HEK293 (cell line): ENCODE measurements around the gene FAM168A.

Source experiments
- CTCF ChIA-PET: fragments of 350-600 bp; formaldehyde crosslinking; extraction: SDS; loops from one replicate; lab custom pipeline; 2021; ENCODE audit warnings: antibody characterized with exemption; lab: Yijun Ruan, JAX
- POLR2A ChIA-PET: fragments of 300-600 bp; formaldehyde crosslinking; extraction: SDS; loops from one replicate; lab custom pipeline; 2020; ENCODE audit warnings: antibody characterized with exemption, inconsistent platforms; lab: Yijun Ruan, JAX
- H3K27ac ChIP-seq: fragments of 200-500 bp; sonication (Bioruptor generic); 2 replicates; pipeline ENCODE4 v1.5.1; 2014; ENCODE audit warnings: low read depth, low read length, control low read depth, inconsistent platforms; ENCODE audit errors: extremely low read depth
- H3K36me3 ChIP-seq, 2 experiments: fragments of 200-500 bp in 1 of 2; sonication (Bioruptor generic) in 1 of 2; 1 replicate in 1 of 2; 2 replicates in 1 of 2; pipeline ENCODE4 v1.5.1; 2014 to 2017; ENCODE audit warnings: inconsistent platforms in 2 of 2, low read length in 2 of 2; ENCODE audit not compliant: control insufficient read depth in 2 of 2, insufficient read depth in 1 of 2
- H3K4me1 ChIP-seq: fragments of 200-500 bp; sonication (Bioruptor generic); 2 replicates; pipeline ENCODE4 v1.5.1; 2014; ENCODE audit warnings: mild to moderate bottlenecking, low read length, inconsistent platforms; ENCODE audit not compliant: control insufficient read depth, insufficient read depth
- H3K4me3 ChIP-seq: 2 replicates; pipeline ENCODE4 v1.5.1; 2011; ENCODE audit warnings: low read depth, mild to moderate bottlenecking, control low read depth, low read length, moderate library complexity
- H3K9me3 ChIP-seq: fragments of 200-500 bp; sonication (Bioruptor generic); 2 replicates; pipeline ENCODE4 v1.5.1; 2014; ENCODE audit warnings: low read depth, low read length, inconsistent platforms; ENCODE audit not compliant: control insufficient read depth, insufficient read depth
- GLI2 ChIP-seq: fragments of 450-650 bp; formaldehyde crosslinking; IDR thresholded peaks from 2 replicates; pipeline ENCODE4; 2017; ENCODE audit warnings: missing biosample characterization, missing genetic modification characterization, low read depth, borderline replicate concordance
- REPIN1 ChIP-seq: fragments of 450-650 bp; formaldehyde crosslinking; IDR thresholded peaks from 2 replicates; pipeline ENCODE4 v1.5.1; 2017; ENCODE audit warnings: missing biosample characterization, missing genetic modification characterization, low read depth
- SP7 ChIP-seq: fragments of 450-650 bp; formaldehyde crosslinking; IDR thresholded peaks from 2 replicates; pipeline ENCODE4 v1.5.1; 2016; ENCODE audit warnings: missing biosample characterization, missing genetic modification characterization
- TCF7L2 ChIP-seq: IDR thresholded peaks from 2 replicates; pipeline ENCODE4 v1.6.1; 2011; ENCODE audit warnings: low read depth, mild to moderate bottlenecking, inconsistent platforms, low read length, moderate library complexity, borderline replicate concordance
- WT1 ChIP-seq: fragments of 450-650 bp; formaldehyde crosslinking; IDR thresholded peaks from 2 replicates; pipeline ENCODE4 v1.5.1; 2016; ENCODE audit warnings: missing biosample characterization, missing genetic modification characterization
- ZNF23 ChIP-seq: fragments of 450-650 bp; formaldehyde crosslinking; IDR thresholded peaks from 2 replicates; pipeline ENCODE4 v1.5.1; 2016; ENCODE audit warnings: missing biosample characterization, missing genetic modification characterization, borderline replicate concordance
- ZNF433 ChIP-seq: fragments of 450-650 bp; formaldehyde crosslinking; IDR thresholded peaks from 2 replicates; pipeline ENCODE4 v1.5.1; 2016; ENCODE audit warnings: missing biosample characterization, missing genetic modification characterization, low read depth
- ZNF501 ChIP-seq: fragments of 450-650 bp; formaldehyde crosslinking; IDR thresholded peaks from 2 replicates; pipeline ENCODE4 v1.5.1; 2016; ENCODE audit warnings: missing biosample characterization, missing genetic modification characterization
- ZNF510 ChIP-seq: fragments of 450-650 bp; formaldehyde crosslinking; IDR thresholded peaks from 2 replicates; pipeline ENCODE4 v1.5.1; 2018; ENCODE audit warnings: mild to moderate bottlenecking, missing genetic modification characterization, missing biosample characterization; ENCODE audit not compliant: insufficient replicate concordance
- ZNF521 ChIP-seq: fragments of 450-650 bp; formaldehyde crosslinking; IDR thresholded peaks from 2 replicates; pipeline ENCODE4 v1.5.1; 2017; ENCODE audit warnings: missing biosample characterization, mild to moderate bottlenecking, missing genetic modification characterization
- ZNF585B ChIP-seq: fragments of 450-650 bp; formaldehyde crosslinking; IDR thresholded peaks from 2 replicates; pipeline ENCODE4 v1.5.1; 2016; ENCODE audit warnings: missing biosample characterization, missing genetic modification characterization
- ZNF629 ChIP-seq: fragments of 450-650 bp; formaldehyde crosslinking; IDR thresholded peaks from 2 replicates; pipeline ENCODE4 v1.5.1; 2017; ENCODE audit warnings: missing biosample characterization, missing genetic modification characterization
- ZSCAN23 ChIP-seq: fragments of 450-650 bp; formaldehyde crosslinking; IDR thresholded peaks from 2 replicates; pipeline ENCODE4 v1.5.1; 2016; ENCODE audit warnings: missing biosample characterization, missing genetic modification characterization
- TF ChIP-seq, protein P1 (sequence below): fragments of 450-650 bp; formaldehyde crosslinking; IDR thresholded peaks from 2 replicates; pipeline ENCODE4 v1.5.1; 2016; ENCODE audit warnings: missing biosample characterization, missing genetic modification characterization
- TF ChIP-seq, protein P2 (sequence below): fragments of 450-650 bp; formaldehyde crosslinking; IDR thresholded peaks from 2 replicates; pipeline ENCODE4 v1.5.1; 2016; ENCODE audit warnings: missing biosample characterization, missing genetic modification characterization
- TF ChIP-seq, protein P3 (sequence below): fragments of 450-650 bp; formaldehyde crosslinking; IDR thresholded peaks from 2 replicates; pipeline ENCODE4 v1.5.1; 2017; ENCODE audit warnings: missing biosample characterization, missing genetic modification characterization
- TF ChIP-seq, protein P4 (sequence below): fragments of 450-650 bp; formaldehyde crosslinking; IDR thresholded peaks from 2 replicates; pipeline ENCODE4 v1.5.1; 2017; ENCODE audit warnings: missing biosample characterization, mild to moderate bottlenecking, missing genetic modification characterization, moderate library complexity
- TF ChIP-seq, protein P5 (sequence below): fragments of 450-650 bp; formaldehyde crosslinking; IDR thresholded peaks from 2 replicates; pipeline ENCODE4 v1.5.1; 2016; ENCODE audit warnings: missing biosample characterization, missing genetic modification characterization

FAM168A gene

DNA sequence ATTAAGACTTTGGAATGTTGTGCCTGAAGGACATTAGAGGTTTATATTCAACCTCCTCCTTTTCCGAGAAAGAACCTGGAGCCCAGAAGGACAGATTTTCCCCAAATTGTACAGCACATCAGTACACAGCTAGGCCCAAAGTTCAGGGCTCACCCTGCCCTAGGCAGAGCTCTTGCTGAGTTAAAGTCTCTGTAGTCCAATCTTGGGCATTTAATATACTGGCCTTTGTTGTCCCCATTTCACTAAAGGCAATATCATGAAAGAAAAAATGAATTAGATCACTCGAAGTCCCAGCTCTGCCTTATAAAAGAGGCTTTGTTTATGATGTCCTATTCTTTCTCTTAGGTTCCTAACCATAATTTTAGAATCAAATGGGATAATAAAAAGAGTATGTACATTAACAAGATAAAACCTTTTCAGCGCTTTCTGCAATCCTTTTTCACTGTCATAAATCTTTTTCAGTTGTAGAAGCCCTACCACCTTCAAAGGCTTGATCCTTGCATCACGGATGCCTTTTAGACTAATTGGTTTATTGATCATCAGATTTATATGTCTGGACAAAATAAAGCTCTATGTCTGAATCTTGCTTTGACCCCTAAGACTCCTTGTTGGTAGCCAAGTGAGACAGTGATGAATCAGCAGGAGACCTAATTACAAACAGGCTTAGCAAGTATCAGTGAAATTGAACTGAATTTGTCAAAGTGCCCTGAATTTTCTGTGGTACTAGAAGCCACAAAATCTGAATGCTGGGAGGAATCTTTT is 181.9 kb downstream of the FAM168A start:
- H3K36me3 ChIP-seq, result peaks cover 0 to 19% of the 10 kb centered on the region in 2 experiments; a peak in 1 of 3 replicates
- no peaks in the 10 kb centered on the region for H3K9me3 ChIP-seq
- TF ChIP-seq, protein P1, sequence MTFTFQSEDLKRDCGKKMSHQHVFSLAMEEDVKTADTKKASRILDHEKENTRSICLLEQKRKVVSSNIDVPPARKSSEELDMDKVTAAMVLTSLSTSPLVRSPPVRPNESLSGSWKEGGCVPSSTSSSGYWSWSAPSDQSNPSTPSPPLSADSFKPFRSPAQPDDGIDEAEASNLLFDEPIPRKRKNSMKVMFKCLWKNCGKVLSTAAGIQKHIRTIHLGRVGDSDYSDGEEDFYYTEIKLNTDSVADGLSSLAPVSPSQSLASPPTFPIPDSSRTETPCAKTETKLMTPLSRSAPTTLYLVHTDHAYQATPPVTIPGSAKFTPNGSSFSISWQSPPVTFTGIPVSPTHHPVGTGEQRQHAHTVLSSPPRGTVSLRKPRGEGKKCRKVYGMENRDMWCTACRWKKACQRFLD (tag by site-specific recombination), result no peak
- no peak for TF ChIP-seq REPIN1 (tag by site-specific recombination)
- no peak for TF ChIP-seq ZNF433 (tag by site-specific recombination)
- TF ChIP-seq, protein P2, sequence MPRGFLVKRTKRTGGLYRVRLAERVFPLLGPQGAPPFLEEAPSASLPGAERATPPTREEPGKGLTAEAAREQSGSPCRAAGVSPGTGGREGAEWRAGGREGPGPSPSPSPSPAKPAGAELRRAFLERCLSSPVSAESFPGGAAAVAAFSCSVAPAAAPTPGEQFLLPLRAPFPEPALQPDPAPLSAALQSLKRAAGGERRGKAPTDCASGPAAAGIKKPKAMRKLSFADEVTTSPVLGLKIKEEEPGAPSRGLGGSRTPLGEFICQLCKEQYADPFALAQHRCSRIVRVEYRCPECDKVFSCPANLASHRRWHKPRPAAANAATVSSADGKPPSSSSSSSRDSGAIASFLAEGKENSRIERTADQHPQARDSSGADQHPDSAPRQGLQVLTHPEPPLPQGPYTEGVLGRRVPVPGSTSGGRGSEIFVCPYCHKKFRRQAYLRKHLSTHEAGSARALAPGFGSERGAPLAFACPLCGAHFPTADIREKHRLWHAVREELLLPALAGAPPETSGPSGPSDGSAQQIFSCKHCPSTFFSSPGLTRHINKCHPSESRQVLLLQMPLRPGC (tag by site-specific recombination), result no peak
- TF ChIP-seq, protein P3, sequence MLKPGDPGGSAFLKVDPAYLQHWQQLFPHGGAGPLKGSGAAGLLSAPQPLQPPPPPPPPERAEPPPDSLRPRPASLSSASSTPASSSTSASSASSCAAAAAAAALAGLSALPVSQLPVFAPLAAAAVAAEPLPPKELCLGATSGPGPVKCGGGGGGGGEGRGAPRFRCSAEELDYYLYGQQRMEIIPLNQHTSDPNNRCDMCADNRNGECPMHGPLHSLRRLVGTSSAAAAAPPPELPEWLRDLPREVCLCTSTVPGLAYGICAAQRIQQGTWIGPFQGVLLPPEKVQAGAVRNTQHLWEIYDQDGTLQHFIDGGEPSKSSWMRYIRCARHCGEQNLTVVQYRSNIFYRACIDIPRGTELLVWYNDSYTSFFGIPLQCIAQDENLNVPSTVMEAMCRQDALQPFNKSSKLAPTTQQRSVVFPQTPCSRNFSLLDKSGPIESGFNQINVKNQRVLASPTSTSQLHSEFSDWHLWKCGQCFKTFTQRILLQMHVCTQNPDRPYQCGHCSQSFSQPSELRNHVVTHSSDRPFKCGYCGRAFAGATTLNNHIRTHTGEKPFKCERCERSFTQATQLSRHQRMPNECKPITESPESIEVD, result 0 out of 2 replicates have a peak, but pooled peaks have one; percentile 27
- TF ChIP-seq TCF7L2, result 0 out of 2 replicates have a peak, but pooled peaks have one; percentile 53
- TF ChIP-seq, protein P4, sequence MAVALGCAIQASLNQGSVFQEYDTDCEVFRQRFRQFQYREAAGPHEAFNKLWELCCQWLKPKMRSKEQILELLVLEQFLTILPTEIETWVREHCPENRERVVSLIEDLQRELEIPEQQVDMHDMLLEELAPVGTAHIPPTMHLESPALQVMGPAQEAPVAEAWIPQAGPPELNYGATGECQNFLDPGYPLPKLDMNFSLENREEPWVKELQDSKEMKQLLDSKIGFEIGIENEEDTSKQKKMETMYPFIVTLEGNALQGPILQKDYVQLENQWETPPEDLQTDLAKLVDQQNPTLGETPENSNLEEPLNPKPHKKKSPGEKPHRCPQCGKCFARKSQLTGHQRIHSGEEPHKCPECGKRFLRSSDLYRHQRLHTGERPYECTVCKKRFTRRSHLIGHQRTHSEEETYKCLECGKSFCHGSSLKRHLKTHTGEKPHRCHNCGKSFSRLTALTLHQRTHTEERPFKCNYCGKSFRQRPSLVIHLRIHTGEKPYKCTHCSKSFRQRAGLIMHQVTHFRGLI (tag by site-specific recombination), result peak; percentile 59; the same call in 1 of the 2 replicates
- H3K27ac ChIP-seq, result no peak overlapping the region
- ChIA-PET POLR2A (interaction anchor here (0.6 kb wide), 3 partner anchors 9 to 280 kb away, joined by 3 to 5 read pairs (median 3); no protein-coding TSS in a partner anchor), CTCF (interaction anchor here (0.9 to 1.7 kb wide), 3 partner anchors 65 to 245 kb away, joined by 3 to 4 read pairs (median 3); no protein-coding TSS in a partner anchor)
- no peaks in the 10 kb centered on the region for H3K4me1 ChIP-seq
- H3K4me3 ChIP-seq, result no peak overlapping the region

DNA sequence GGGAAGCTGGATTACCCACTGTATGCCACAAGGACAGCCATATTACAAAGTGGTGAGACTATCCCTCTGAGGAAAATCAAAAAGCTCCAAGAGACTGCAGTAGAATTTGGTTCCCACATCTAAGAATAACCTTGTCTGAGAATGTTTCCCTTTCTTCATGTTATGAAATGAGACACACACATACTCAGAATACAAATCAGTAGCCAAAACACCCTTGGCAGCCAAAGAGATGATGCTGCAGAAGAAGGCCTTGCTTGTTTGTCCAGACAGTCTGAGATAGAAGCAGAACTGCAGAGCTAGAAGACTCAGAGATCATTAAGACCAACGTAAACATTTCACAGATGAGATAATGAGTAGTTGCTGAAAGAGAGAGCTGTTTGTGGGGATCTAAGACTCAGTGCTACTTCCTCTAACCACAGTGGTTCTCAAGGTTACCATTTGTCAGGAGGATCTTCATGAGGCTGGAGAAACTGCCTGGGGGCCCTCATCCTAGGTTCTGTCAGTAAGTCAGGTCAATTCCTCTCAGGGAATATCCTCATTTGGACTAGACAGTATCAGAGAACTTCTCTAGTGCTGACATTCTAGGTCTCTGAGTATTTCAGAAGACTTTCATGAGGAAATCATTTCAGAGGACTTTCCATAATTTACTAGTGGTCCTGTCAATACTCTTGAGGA is 182.8 kb downstream of the FAM168A start:
- Histone ChIP-seq H3K36me3 (peaks cover 0 to 24% of the 10 kb centered on the region in 2 experiments; a peak in 2 of 3 replicates), H3K9me3 (no peaks in the 10 kb centered on the region), H3K4me1 (no peaks in the 10 kb centered on the region), H3K27ac (no peak overlapping the region), H3K4me3 (no peak overlapping the region)
- TF ChIP-seq SP7 (tag by site-specific recombination), result peak; percentile 65
- no peak for TF ChIP-seq ZNF23 (tag by site-specific recombination)
- CTCF ChIA-PET, result interaction anchor here (1.2 to 2.4 kb wide), 7 partner anchors 12 to 246 kb away, joined by 3 to 16 read pairs (median 5); no protein-coding TSS in a partner anchor
- POLR2A ChIA-PET, result interaction anchor here (0.6 kb wide), 1 partner anchor 108 kb away, joined by 3 read pairs; no protein-coding TSS in a partner anchor

DNA sequence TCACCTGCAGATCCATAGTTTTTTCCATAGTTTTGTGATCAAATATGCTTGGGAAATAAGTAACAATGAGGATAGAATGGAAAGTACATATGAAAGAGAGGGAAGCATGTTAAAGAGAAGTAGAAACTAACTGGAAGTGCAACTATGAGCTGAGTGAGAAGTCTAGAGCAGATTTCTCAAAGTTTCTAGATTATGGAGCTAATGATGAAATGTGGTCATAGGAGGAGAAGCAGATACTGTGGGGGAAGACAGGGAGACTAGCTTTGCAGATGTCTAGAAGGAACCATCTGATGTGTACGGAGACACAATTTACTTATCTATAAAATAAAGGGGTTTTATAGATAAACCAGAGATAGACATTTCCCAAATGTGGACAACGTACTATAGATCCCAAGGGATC is 184.7 kb downstream of the FAM168A start:
- TF ChIP-seq WT1 (tag by site-specific recombination) (no peak), GLI2 (tag by site-specific recombination) (no peak), ZNF510 (tag by site-specific recombination) (no peak), ZNF629 (tag by site-specific recombination) (no peak), ZSCAN23 (tag by site-specific recombination) (no peak), ZNF521 (tag by site-specific recombination) (no peak), ZNF585B (tag by site-specific recombination) (no peak), ZNF501 (no peak)
- TF ChIP-seq, protein P5, sequence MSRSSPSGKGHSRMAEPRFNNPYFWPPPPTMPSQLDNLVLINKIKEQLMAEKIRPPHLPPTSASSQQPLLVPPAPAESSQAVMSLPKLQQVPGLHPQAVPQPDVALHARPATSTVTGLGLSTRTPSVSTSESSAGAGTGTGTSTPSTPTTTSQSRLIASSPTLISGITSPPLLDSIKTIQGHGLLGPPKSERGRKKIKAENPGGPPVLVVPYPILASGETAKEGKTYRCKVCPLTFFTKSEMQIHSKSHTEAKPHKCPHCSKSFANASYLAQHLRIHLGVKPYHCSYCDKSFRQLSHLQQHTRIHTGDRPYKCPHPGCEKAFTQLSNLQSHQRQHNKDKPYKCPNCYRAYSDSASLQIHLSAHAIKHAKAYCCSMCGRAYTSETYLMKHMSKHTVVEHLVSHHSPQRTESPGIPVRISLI, result no peak
- ChIA-PET CTCF (interaction anchor here (1.8 to 2.4 kb wide), 3 partner anchors 16 to 248 kb away, joined by 5 to 16 read pairs (median 8); no protein-coding TSS in a partner anchor), POLR2A (no interaction called here)
- H3K36me3 ChIP-seq, result peaks cover 0 to 29% of the 10 kb centered on the region in 2 experiments; a peak in 2 of 3 replicates
- no peaks in the 10 kb centered on the region for H3K4me1 ChIP-seq
- no peak overlapping the region for H3K27ac ChIP-seq
- no peak overlapping the region for H3K4me3 ChIP-seq
- H3K9me3 ChIP-seq, result no peaks in the 10 kb centered on the region
